Neural crest cell (in vitro differentiated cells): ENCODE data around the gene RPS4Y2. TPM values are rescaled to one million over a fixed set of nuclear protein-coding genes. Genes with fewer than 3 reads are reported as not detected.

Experiments used
- DNase-seq: peaks from one replicate; pipeline ENCODE4 v3.0.0; 2021; ENCODE audit warnings: low read depth, mixed read lengths, low spot score
- H3K27ac Mint-ChIP-seq: one replicate; pipeline ENCODE4 v1.8.0; 2021; ENCODE audit warnings: mild to moderate bottlenecking, mixed read lengths; ENCODE audit not compliant: unreplicated experiment
- H3K27me3 Mint-ChIP-seq: 2 replicates; pipeline ENCODE4 v1.8.0; 2021; ENCODE audit warnings: low read depth, mild to moderate bottlenecking, mixed read lengths
- H3K36me3 Mint-ChIP-seq: 2 replicates; pipeline ENCODE4 v1.8.0; 2021; ENCODE audit warnings: low read depth, mild to moderate bottlenecking, mixed read lengths
- H3K4me1 Mint-ChIP-seq: 2 replicates; pipeline ENCODE4 v1.8.0; 2021; ENCODE audit warnings: mixed read lengths
- H3K4me3 Mint-ChIP-seq: one replicate; pipeline ENCODE4 v1.8.0; 2021; ENCODE audit warnings: mild to moderate bottlenecking, mixed read lengths
- H3K9me3 Mint-ChIP-seq: 2 replicates; pipeline ENCODE4 v1.8.0; 2021; ENCODE audit warnings: mixed read lengths
- CTCF ChIP-seq: fragments of 200-600 bp; sonication (generic); conservative IDR thresholded peaks from 2 replicates; pipeline ENCODE4 v1.5.0; 2021; ENCODE audit warnings: antibody characterized with exemption, mild to moderate bottlenecking
- long read RNA-seq: library from polyadenylated mRNA; unstranded; transcript quantifications from one replicate; pipeline ENCODE4 v2.0.0, GENCODE V29; 2020
- total RNA-seq: library from RNA; stranded (reverse); gene quantifications from 2 replicates; pipeline ENCODE4 v1.2.1, GENCODE V29; 2021

The RPS4Y2 gene
- total RNA-seq, result not detected in 2 replicates
- long read RNA-seq, result 0 reads

- Mint-ChIP-seq H3K4me1 (no peaks in the 10 kb centered on the region), H3K36me3 (no peaks in the 10 kb centered on the region), H3K27me3 (no peaks in the 10 kb centered on the region), H3K4me3 (no peak within 1 kb of the TSS), H3K9me3 (no peaks in the 10 kb centered on the region), H3K27ac (no peak within 1 kb of the TSS)
- TF ChIP-seq CTCF, result no peak
- no peak for DNase-seq
These were observed at the start of gene RPS4Y2 for GRCh38 chrY:20755808-20756207. TSS of gene RPS4Y2 (plus strand) at chrY:20756108. CDS start at chrY:20756164, 56 bp downstream.

GRCh38 chrY:20714391-20714790 is 41.5 kb upstream of the RPS4Y2 start:
- Mint-ChIP-seq H3K27ac (no peak overlapping the region), H3K27me3 (no peaks in the 10 kb centered on the region), H3K36me3 (no peaks in the 10 kb centered on the region), H3K4me1 (no peaks in the 10 kb centered on the region), H3K4me3 (no peak overlapping the region), H3K9me3 (no peaks in the 10 kb centered on the region)
- no peak for DNase-seq
- TF ChIP-seq CTCF, result no peak

GRCh38 chrY:20726184-20726907 is 29.6 kb upstream of the RPS4Y2 start:
- Mint-ChIP-seq H3K4me1 (no peaks in the 10 kb centered on the region), H3K27ac (no peak overlapping the region), H3K4me3 (no peak overlapping the region), H3K27me3 (no peaks in the 10 kb centered on the region), H3K36me3 (no peaks in the 10 kb centered on the region), H3K9me3 (no peaks in the 10 kb centered on the region)
- no peak for DNase-seq
- no peak for TF ChIP-seq CTCF

- Mint-ChIP-seq H3K4me1 (no peaks in the 10 kb centered on the region), H3K4me3 (no peak overlapping the region), H3K27me3 (no peaks in the 10 kb centered on the region), H3K9me3 (no peaks in the 10 kb centered on the region), H3K27ac (no peak overlapping the region), H3K36me3 (no peaks in the 10 kb centered on the region)
- DNase-seq, result no peak
- TF ChIP-seq CTCF, result no peak
These were observed 20.7 kb upstream of the RPS4Y2 start for GRCh38 chrY:20735200-20735599.

GRCh38 chrY:20739806-20740205 is 16.1 kb upstream of the RPS4Y2 start:
- Mint-ChIP-seq H3K4me1 (no peaks in the 10 kb centered on the region), H3K36me3 (no peaks in the 10 kb centered on the region), H3K27me3 (no peaks in the 10 kb centered on the region), H3K27ac (no peak overlapping the region), H3K9me3 (no peaks in the 10 kb centered on the region), H3K4me3 (no peak overlapping the region)
- no peak for DNase-seq
- no peak for TF ChIP-seq CTCF
